Stimulated activated CD4-positive, alpha-beta T cell treated with anti-CD3 and anti-CD28 coated beads, TNF-alpha, amount 100 ng/mL, for 24 hours (primary cell): Measurements from ENCODE around the gene TET3.

ENCODE experiments used
- DNase-seq, 3 experiments: peaks; one replicate each; pipeline ENCODE4 v3.0.0-alpha.2; 2020; ENCODE audit warnings: low read depth in 3 of 3

TET3 gene

DNA sequence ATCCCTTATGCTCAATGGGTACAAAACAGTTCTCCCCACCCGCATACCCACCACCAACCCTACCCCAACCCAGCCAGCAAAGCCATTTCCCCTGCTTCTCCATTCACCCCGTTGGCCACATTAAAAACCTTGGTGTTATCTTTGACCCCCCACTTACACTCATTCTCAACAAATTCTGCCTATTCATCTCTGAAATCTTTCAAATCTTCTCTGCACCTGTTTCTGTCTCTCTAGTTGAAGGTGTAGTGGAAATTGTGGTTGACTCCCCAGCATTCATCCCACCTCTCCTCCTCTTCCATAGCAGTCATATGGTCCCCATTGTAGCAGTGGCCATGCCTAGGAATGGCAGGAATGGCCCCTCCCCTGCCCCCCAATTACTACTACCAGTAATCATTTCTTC, 20.5 kb upstream of the TET3 start:
- DNase-seq: no peak

GRCh38 chr2:73965053-73965452, 19.7 kb upstream of the TET3 start:
- DNase-seq: no peak

GRCh38 chr2:73968357-73968937, 16.3 kb upstream of the TET3 start:
- no peak for DNase-seq

GRCh38 chr2:73969356-73969755, 15.4 kb upstream of the TET3 start:
- no peak for DNase-seq

GRCh38 chr2:73970141-73970803, 14.4 kb upstream of the TET3 start:
- no peak for DNase-seq

DNA sequence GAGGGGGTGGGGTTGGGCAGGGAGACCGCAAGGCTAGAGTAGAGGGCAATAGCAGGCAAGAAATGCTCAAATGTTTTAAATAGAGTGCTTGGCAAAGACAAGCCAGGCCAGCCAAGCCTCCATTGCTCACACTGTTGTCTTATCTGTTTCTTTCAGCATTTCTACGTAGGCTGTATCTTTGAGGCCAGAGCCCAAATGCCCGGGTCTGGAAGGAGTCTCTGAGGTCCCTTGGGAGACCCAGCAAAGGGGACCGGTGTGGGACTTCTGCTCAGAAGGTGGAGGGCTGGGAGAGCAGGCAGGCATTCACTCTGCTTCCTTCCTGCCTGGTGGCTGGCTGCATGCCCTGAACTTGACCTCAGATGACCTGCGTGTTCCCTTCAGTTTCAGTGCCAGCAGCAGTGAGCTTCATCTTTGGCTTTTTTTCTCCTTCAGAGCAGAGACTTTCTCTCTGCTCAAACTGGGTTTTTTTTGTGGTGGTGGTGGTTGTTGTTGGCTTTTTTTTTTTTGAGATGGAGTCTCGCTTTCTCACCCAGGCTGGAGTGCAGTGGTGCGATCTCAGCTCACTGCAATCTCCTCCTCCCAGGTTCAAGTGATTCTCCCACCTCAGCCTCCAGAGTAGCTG, 13.7 kb upstream of the TET3 start:
- peak in 1 of 3 experiments; percentile 41 for DNase-seq

DNA sequence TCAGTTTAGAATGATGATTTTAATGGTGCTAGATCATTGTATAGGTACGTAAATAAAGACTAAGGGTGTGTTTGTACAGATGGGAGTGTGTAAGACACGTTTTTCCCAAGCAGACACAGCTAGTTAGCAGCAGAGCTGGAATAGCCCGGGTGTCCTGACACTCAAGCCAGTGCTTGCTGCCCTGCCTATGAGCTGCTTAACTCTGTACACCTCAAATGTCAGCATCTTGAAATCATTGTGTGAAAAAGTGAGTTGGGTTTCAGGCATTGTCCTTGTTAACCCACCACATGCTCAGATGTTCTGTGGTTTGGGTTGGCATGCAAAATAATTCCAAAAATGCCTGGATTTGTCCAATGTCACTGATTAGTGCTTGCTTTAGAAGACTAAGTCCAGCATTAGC, 13.0 kb upstream of the TET3 start:
- DNase-seq: no peak

- DNase-seq: no peak
These were observed 11.9 kb upstream of the TET3 start for GRCh38 chr2:73972846-73973245.

GRCh38 chr2:73975731-73976130, 9.0 kb upstream of the TET3 start:
- DNase-seq: no peak

DNA sequence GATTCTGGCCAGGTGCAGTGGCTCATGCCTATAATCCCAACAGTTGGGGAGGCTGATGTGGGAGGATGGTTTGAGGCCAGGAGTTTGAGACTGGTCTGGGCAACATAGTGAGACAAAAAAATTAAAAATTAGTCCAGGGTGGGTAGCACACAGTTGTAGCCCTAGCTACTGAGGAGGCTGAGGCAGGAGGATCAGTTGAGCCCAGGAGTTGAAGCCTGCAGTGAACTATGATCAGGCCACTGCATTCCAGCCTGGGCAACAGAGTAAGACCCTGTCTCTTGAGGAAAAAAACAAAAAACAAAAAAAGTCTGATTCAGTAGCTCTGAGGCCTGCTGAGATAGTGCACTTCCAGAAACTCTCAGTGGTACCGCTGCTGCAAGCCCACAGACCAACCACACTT, 7.9 kb upstream of the TET3 start:
- no peak for DNase-seq

GRCh38 chr2:73977466-73977865, 7.2 kb upstream of the TET3 start:
- no peak for DNase-seq

DNA sequence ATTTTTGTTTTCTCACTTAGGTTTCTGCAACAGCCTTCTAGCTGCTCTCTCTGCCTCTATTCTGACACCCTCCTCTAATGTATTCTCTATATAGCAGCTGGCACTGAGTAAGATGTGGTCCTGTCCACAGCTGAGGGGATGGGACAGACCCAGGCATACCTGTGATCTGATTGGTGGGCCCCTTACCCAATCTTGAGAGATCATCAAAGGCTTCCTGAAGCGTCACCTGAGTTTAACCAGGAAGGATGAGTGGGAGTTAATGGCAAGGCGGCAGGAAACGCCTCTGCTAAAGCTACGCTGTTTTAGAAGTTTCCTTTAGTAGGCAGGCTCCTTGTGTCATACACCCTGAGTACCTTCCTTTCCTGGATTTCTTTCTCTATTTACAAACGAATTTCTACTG, 5.7 kb upstream of the TET3 start:
- peak in 2 of 3 experiments; percentile 54 to 66 for DNase-seq

- DNase-seq: no peak
These were observed 5.0 kb upstream of the TET3 start for GRCh38 chr2:73979686-73980085.

- DNase-seq: no peak
These were observed 4.1 kb upstream of the TET3 start for GRCh38 chr2:73980566-73980965.

DNA sequence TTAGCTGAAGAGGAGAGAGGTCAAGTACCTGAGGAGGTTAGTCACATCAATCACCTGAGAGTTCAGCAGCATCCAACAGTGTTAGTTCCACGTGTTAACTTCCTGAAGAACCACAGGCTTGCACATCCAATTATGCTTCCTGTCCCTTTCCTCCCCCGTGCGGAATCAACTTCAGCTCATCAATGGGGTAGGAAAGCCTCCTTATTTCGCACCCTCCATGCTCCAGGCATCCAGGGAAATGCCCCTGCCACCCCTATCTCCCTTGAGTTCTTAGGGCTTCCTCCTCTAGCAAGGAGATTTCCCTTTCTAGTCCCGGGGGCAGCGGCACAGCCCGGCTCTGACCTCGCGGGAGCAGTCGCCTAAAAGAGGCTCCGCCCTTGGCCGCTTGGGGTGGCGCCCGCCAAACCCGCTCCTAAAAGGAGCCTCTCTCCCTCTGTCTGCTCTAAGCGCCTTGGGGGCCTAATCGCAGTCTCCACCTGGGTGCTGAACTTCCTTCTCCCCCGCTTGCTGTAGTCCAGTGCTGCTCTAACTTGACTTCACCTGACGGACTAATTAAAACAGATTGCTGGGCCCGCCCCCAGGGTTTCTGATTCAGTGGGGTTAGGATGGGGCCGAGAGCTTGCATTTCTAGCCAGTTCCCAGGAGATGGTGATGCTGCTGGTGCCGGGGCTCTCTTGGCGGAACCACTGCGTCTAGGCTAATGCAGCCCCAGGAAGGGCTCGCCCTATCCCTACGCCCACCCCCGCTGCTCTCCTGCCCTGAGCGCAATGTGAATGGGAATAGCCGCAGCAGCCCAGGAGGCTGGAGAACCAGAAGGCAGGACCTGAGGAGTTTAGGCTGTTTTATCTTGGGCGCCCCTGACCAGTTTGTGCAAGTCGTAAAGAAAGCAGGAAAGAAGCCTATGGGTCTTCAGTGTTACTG, 3.4 kb upstream of the TET3 start:
- DNase-seq: peak in 1 of 3 experiments; percentile 48

DNA sequence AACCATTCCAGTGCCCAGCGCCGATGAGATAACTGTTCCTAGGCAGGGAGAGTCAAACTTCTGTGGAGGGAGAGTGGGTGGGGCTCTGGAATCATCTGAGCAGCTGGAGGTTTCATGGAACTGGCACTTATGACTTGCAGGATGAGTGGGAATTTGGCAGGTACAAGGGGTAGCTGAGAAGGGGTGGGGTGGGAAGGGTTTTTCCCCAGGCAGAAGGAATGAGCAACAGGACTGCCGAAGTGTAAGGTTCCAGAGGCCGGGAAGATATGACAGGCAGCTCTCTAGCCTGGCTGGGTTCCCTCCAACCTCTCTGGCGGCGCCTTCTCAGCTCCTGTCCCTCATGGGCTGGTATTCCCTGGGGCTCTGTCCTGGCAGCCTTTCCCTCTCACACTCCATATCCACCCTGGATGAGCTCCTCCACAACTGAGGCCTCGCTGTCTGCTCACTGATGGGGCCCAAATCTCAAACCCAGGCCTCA, 2.5 kb upstream of the TET3 start:
- no peak for DNase-seq

DNA sequence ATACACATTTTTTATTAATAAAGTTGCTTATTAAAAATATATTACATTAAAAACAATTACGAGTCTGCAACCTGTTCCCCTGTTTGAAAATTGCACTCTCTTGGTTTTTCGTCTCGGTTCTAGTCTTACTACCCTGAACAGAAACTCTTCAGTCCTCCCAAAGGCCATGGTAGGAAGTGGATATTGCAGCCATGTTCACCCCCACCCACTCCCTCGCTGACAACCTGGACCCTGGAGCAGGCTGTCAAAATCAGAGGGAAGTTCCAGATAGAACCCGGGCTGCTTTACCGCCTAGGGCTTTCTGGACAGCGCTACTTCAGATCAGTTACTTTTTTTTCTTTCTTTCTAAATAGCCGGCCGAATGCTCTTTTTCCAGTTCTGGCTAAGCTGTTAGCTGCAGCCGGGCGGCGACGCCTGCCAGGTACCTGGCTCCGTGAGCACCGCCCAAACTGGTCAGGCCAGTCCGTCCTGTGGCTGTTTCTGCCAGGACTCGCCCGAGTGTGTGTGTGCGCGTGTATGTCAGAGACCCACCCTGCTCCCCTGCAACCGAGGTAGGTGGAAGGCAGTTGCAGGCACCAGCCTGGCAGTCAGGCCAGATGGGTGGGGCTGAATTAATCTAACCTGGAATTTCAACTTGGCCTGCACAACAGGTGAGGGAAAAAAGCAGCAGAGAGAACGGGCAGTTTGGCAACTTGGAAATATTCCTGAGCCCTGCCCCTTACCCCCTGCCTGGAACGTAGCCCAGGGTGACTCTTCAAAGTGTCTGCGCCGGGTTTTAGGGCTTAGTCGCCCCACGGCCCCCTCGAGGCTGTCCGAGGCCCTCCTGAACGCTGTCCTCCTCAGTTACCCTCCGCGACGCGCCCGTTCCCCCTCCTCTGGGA, 1.1 kb upstream of the TET3 start:
- no peak for DNase-seq

DNA sequence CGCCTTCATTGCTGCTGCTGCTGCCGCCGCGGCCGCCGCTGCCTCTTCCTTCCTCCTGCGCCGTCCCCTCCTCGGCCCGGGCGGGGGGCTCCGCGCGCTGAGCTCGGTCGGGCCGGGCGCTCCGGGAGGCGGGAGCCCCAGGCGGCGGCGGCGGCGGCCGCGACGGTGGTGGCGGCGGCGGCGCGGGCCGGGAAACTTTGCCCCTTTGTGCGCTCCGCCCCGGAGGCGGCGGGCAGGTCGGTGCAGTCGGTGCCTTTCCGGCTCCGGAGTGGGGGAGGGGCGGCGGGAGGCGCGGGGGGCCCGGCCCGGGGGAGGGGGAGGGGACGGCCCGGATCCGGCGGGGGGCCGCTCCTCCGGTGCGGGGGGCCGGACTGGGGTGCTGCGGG, 205 bp downstream of the TET3 start:
- peak in 2 of 3 experiments; percentile 55 to 63 for DNase-seq

DNA sequence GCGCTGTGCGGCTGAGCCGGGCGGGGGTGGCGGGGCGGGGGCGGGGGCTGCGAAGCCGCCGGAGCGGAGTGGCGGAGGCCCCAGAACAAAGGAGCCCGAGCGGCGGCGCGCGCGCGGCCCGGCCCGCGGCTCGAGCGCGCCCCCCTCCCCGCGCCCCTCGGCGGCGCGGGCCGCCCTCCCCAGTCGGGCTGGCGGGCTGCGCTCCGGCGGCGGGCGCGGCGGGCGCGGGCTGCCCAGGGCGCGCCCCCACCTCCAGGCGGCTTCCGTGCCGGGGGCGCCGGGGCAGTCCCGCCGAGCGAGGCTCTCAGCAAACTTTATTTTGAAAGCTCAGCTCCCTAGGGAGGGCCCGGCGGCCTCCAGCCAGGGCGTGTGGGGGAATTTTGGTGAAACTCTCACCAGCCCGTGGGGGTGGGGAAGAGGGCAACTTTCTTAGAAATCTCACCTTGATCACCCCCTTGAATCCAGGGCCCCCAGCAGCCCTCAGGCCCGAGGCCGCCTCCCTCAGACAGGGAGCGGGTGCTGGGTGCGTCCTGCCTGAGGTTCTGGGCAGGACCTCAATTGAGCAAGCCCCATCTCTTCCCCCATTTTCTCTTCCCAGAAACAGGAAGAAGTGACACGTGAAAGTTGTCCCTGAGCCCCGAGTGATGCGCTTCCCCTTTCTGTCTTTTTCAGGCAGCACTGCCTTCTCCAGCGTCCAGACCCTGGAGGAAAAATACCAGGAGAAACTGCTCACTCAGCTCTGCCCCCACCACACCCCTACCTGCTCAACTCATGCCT, 786 bp downstream of the TET3 start:
- DNase-seq: peak; percentile 51 to 73 (median 54)

GRCh38 chr2:73986085-73986681, 1.5 kb downstream of the TET3 start:
- DNase-seq: peak in 1 of 3 experiments; percentile 49
